Panc1 (cell line): ENCODE results near the gene RPS15A. TPM values are rescaled to one million over a fixed set of nuclear protein-coding genes. Genes with fewer than 3 reads are reported as not detected.

ENCODE experiments used
- ATAC-seq: fragments of 200-7000 bp; cut with Tn5 transposase; 2 replicates; pipeline ENCODE4 v1.9.1; 2020; ENCODE audit warnings: mild to moderate bottlenecking, moderate library complexity
- BruUV-seq: library from RNA; stranded (reverse); fragments of 400-500 nt; replicated peaks from 2 replicates; lab custom pipeline; 2021; lab: Mats Ljungman, UMichigan
- CTCF ChIA-PET: fragments of 300-600 bp; sonication (Branson Sonifier 250); formaldehyde crosslinking; loops from one replicate; lab custom pipeline; 2022; ENCODE audit warnings: antibody characterized with exemption; lab: Charles Lee
- POLR2A ChIA-PET: fragments of 300-600 bp; sonication (Branson Sonifier 250); formaldehyde crosslinking; loops from one replicate; lab custom pipeline; 2022; ENCODE audit warnings: antibody characterized with exemption; lab: Charles Lee
- DNase-seq: peaks from one replicate; pipeline ENCODE4 v3.0.0-alpha.2; 2010; ENCODE audit warnings: low read depth, low spot score
- H3K27ac ChIP-seq: 2 replicates; pipeline ENCODE4 v1.5.1; 2011; ENCODE audit warnings: mild to moderate bottlenecking, low read length, inconsistent platforms
- H3K27me3 ChIP-seq: fragments of 200-500 bp; sonication (Bioruptor generic); 2 replicates; pipeline ENCODE4 v1.6.0; 2014; ENCODE audit warnings: low read length, inconsistent platforms; ENCODE audit not compliant: control insufficient read depth, insufficient read depth
- H3K36me3 ChIP-seq: fragments of 200-500 bp; sonication (Bioruptor generic); 2 replicates; pipeline ENCODE4 v1.5.1; 2014; ENCODE audit warnings: inconsistent platforms, mild to moderate bottlenecking, low read length, moderate library complexity; ENCODE audit not compliant: control insufficient read depth, insufficient read depth
- H3K4me1 ChIP-seq: 2 replicates; pipeline ENCODE4 v1.5.1; 2011; ENCODE audit warnings: inconsistent platforms, mild to moderate bottlenecking, low read length, moderate library complexity; ENCODE audit not compliant: control insufficient read depth, insufficient read depth
- H3K4me3 ChIP-seq, 2 experiments: 2 replicates each; pipeline ENCODE4 v1.5.1; 2011 to 2012; ENCODE audit warnings: low read depth in 2 of 2, low read length in 2 of 2, mild to moderate bottlenecking in 2 of 2, inconsistent platforms in 1 of 2, moderate library complexity in 1 of 2
- H3K9me3 ChIP-seq: fragments of 200-500 bp; sonication (Bioruptor generic); 2 replicates; pipeline ENCODE4 v1.5.1; 2014; ENCODE audit warnings: low read depth, mild to moderate bottlenecking, inconsistent platforms, low read length, moderate library complexity; ENCODE audit not compliant: control insufficient read depth, insufficient read depth
- POLR2AphosphoS5 ChIP-seq: IDR thresholded peaks from 2 replicates; pipeline ENCODE4 v1.6.1; 2012; ENCODE audit warnings: mild to moderate bottlenecking, low read depth, low read length, moderate library complexity
- REST ChIP-seq, 2 experiments: IDR thresholded peaks; 2 replicates each; pipeline ENCODE4 v1.6.1; 2011 to 2012; ENCODE audit warnings: low read depth in 2 of 2, control low read depth in 1 of 2, low read length in 1 of 2, mild to moderate bottlenecking in 1 of 2, moderate library complexity in 1 of 2; ENCODE audit not compliant: insufficient read depth in 1 of 2
- SIN3A ChIP-seq: IDR thresholded peaks from 2 replicates; pipeline ENCODE4 v1.6.1; 2012; ENCODE audit warnings: low read depth, mild to moderate bottlenecking, low read length, moderate library complexity, borderline replicate concordance; ENCODE audit not compliant: insufficient read depth
- TCF7L2 ChIP-seq: IDR thresholded peaks from 2 replicates; pipeline ENCODE4 v1.6.1; 2011; ENCODE audit warnings: mild to moderate bottlenecking, low read depth, low read length, inconsistent platforms
- in situ Hi-C: cut with HindIII; loops from 2 replicates; pipeline ENCODE4 v1.10.0; 2016; ENCODE audit warnings: low sequenced_read_pairs, low pct_unique_long_range_greater_than_20kb
- intact Hi-C: fragments of 100-400 bp; cut with micrococcal nuclease; formaldehyde crosslinking; loops from one replicate; pipeline ENCODE4 v1.10.0; 2022; ENCODE audit not compliant: unreplicated experiment
- total RNA-seq: library from RNA; stranded (reverse); gene quantifications from one replicate; pipeline ENCODE4 v1.2.1, GENCODE V29; 2021; ENCODE audit not compliant: unreplicated experiment
- TF ChIP-seq, protein P1 (sequence below): fragments of 450-650 bp; IDR thresholded peaks from 2 replicates; pipeline ENCODE4 v1.5.1; 2017; ENCODE audit warnings: mild to moderate bottlenecking

RPS15A gene
- total RNA-seq, 1 experiment from 2014 or later, result 1,366 TPM

GRCh38 chr16:18836702-18837101 lies 46.6 kb upstream of the RPS15A start:
- Histone ChIP-seq H3K27ac (no peak overlapping the region), H3K27me3 (no peaks in the 10 kb centered on the region), H3K4me1 (no peaks in the 10 kb centered on the region), H3K4me3 (no peak overlapping the region), H3K9me3 (no peaks in the 10 kb centered on the region), H3K36me3 (peaks cover 78% of the 10 kb centered on the region)
- ATAC-seq, result no peak
- intact Hi-C loops (no loop called here), in situ Hi-C loops (loop anchor here (10.0 kb wide), 1 partner anchor 138 kb away; no protein-coding TSS in a partner anchor)
- ChIA-PET POLR2A (interaction anchor here (0.6 to 1.1 kb wide), 3 partner anchors 10 to 126 kb away, joined by 4 to 5 read pairs (median 4); no protein-coding TSS in a partner anchor), CTCF (no interaction called here)
- BruUV-seq, result no TSS peak
- no peak for DNase-seq
- TF ChIP-seq, protein P1, sequence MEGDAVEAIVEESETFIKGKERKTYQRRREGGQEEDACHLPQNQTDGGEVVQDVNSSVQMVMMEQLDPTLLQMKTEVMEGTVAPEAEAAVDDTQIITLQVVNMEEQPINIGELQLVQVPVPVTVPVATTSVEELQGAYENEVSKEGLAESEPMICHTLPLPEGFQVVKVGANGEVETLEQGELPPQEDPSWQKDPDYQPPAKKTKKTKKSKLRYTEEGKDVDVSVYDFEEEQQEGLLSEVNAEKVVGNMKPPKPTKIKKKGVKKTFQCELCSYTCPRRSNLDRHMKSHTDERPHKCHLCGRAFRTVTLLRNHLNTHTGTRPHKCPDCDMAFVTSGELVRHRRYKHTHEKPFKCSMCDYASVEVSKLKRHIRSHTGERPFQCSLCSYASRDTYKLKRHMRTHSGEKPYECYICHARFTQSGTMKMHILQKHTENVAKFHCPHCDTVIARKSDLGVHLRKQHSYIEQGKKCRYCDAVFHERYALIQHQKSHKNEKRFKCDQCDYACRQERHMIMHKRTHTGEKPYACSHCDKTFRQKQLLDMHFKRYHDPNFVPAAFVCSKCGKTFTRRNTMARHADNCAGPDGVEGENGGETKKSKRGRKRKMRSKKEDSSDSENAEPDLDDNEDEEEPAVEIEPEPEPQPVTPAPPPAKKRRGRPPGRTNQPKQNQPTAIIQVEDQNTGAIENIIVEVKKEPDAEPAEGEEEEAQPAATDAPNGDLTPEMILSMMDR, result no peak
- TF ChIP-seq POLR2AphosphoS5, result no peak
- TF ChIP-seq TCF7L2, result no peak
- TF ChIP-seq SIN3A, result no peak
- TF ChIP-seq REST (IDR thresholded peaks at IDR 0.05; ENCODE audit: insufficient read depth in 1 of 2, low read depth in 2 of 2, low read length in 1 of 2), result no peak

DNA sequence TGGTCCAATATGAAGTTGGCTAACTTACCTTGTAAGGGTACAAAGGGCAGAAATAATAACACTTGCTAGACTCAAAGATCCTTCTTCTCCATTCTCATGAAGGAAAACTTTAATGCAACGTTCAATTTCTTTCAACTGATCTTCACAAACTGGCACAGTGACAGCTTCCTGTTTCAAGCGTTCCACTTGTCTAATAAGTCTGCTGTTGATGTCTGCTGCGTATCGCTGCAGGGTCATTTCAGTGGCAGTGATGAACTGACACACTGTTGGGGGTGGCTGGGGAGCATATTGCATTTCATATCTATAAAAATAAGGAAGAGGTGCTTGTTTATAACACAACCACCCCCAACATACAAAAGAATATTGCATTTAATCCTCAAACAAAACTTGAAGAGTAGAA lies 44.7 kb upstream of the RPS15A start:
- ATAC-seq, result no peak
- Histone ChIP-seq H3K36me3 (peaks cover 79% of the 10 kb centered on the region), H3K27me3 (no peaks in the 10 kb centered on the region), H3K27ac (no peak overlapping the region), H3K4me1 (no peaks in the 10 kb centered on the region), H3K4me3 (no peak overlapping the region), H3K9me3 (no peaks in the 10 kb centered on the region)
- intact Hi-C loops (no loop called here), in situ Hi-C loops (loop anchor here (10.0 kb wide), 1 partner anchor 140 kb away; no protein-coding TSS in a partner anchor)
- ChIA-PET CTCF (interaction anchor here (0.7 kb wide), 1 partner anchor 133 kb away, joined by 3 read pairs; no protein-coding TSS in a partner anchor), POLR2A (no interaction called here)
- TF ChIP-seq REST (IDR thresholded peaks at IDR 0.05; ENCODE audit: insufficient read depth in 1 of 2, low read depth in 2 of 2, low read length in 1 of 2), result no peak
- DNase-seq, result no peak
- BruUV-seq, result no TSS peak
